H9 (cell line): ENCODE data around the gene SCFD2. TPM values are rescaled to one million over a fixed set of nuclear protein-coding genes. Genes with fewer than 3 reads are reported as not detected.

Experiments used
- DNase-seq: peaks from one replicate; pipeline ENCODE4 v3.0.0-alpha.2; 2017
- H2AFZ ChIP-seq: one replicate; pipeline ENCODE4 v1.6.1; 2013; ENCODE audit warnings: mild to moderate bottlenecking, low read length, control low read depth, moderate library complexity
- H2AK5ac ChIP-seq: 2 replicates; pipeline ENCODE4 v1.6.1; 2013; ENCODE audit warnings: low read length, control low read depth, mixed read lengths; ENCODE audit not compliant: insufficient read length
- H2BK120ac ChIP-seq: one replicate; pipeline ENCODE4 v1.6.1; 2013; ENCODE audit warnings: low read depth, mild to moderate bottlenecking, low read length, control low read depth, inconsistent platforms; ENCODE audit not compliant: poor library complexity, severe bottlenecking
- H2BK12ac ChIP-seq: 2 replicates; pipeline ENCODE4 v1.6.1; 2013; ENCODE audit warnings: low read length, control low read depth, mixed read lengths, low read depth; ENCODE audit not compliant: insufficient read length
- H2BK15ac ChIP-seq: 2 replicates; pipeline ENCODE4 v1.6.1; 2013; ENCODE audit warnings: low read depth, low read length, control low read depth
- H2BK20ac ChIP-seq: one replicate; pipeline ENCODE4 v1.6.1; 2013; ENCODE audit warnings: low read depth, mild to moderate bottlenecking, low read length, control low read depth, inconsistent platforms; ENCODE audit not compliant: poor library complexity, severe bottlenecking
- H2BK5ac ChIP-seq: 2 replicates; pipeline ENCODE4 v1.6.1; 2013; ENCODE audit warnings: low read length, control low read depth, mixed read lengths; ENCODE audit not compliant: insufficient read length
- H3K14ac ChIP-seq: 2 replicates; pipeline ENCODE4 v1.6.1; 2013; ENCODE audit warnings: low read length, control low read depth; ENCODE audit not compliant: insufficient read depth
- H3K18ac ChIP-seq: 2 replicates; pipeline ENCODE4 v1.6.1; 2013; ENCODE audit warnings: low read depth, mild to moderate bottlenecking, mixed read lengths, low read length, control low read depth; ENCODE audit not compliant: insufficient read length
- H3K23ac ChIP-seq: 2 replicates; pipeline ENCODE4 v1.6.1; 2013; ENCODE audit warnings: low read length, control low read depth, mixed read lengths, low read depth; ENCODE audit not compliant: insufficient read length
- H3K23me2 ChIP-seq: 2 replicates; pipeline ENCODE4 v1.6.1; 2013; ENCODE audit warnings: low read depth, mild to moderate bottlenecking, mixed read lengths, low read length, control low read depth; ENCODE audit not compliant: insufficient read length, poor library complexity, severe bottlenecking
- H3K27ac ChIP-seq: 2 replicates; pipeline ENCODE4 v1.5.1; 2013; ENCODE audit warnings: low read length, control low read depth, mixed read lengths, low read depth; ENCODE audit not compliant: insufficient read length
- H3K27me3 ChIP-seq: 2 replicates; pipeline ENCODE4 v1.6.1; 2013; ENCODE audit warnings: low read length, control low read depth, inconsistent platforms; ENCODE audit not compliant: insufficient read depth
- H3K4ac ChIP-seq: 2 replicates; pipeline ENCODE4 v1.6.1; 2013; ENCODE audit warnings: low read depth, mild to moderate bottlenecking, control low read depth, inconsistent platforms, low read length, moderate library complexity
- H3K4me1 ChIP-seq: 2 replicates; pipeline ENCODE4 v1.6.1; 2013; ENCODE audit warnings: low read length, control low read depth, inconsistent platforms; ENCODE audit not compliant: insufficient read depth
- H3K4me2 ChIP-seq: 2 replicates; pipeline ENCODE4 v1.6.1; 2013; ENCODE audit warnings: low read length, control low read depth, mixed read lengths; ENCODE audit not compliant: insufficient read length, insufficient read depth
- H3K56ac ChIP-seq: 2 replicates; pipeline ENCODE4 v1.6.1; 2013; ENCODE audit warnings: low read depth, mild to moderate bottlenecking, mixed read lengths, low read length, control low read depth; ENCODE audit not compliant: insufficient read length
- H3K79me1 ChIP-seq: 2 replicates; pipeline ENCODE4 v1.6.1; 2013; ENCODE audit warnings: low read depth, mild to moderate bottlenecking, moderate library complexity, low read length, control low read depth, inconsistent platforms; ENCODE audit not compliant: insufficient read depth, poor library complexity, severe bottlenecking
- H3K79me2 ChIP-seq: 2 replicates; pipeline ENCODE4 v1.6.1; 2013; ENCODE audit warnings: low read length, control low read depth, inconsistent platforms; ENCODE audit not compliant: insufficient read depth
- H3K9ac ChIP-seq: 2 replicates; pipeline ENCODE4 v1.6.1; 2013; ENCODE audit warnings: low read length, control low read depth, mixed read lengths; ENCODE audit not compliant: insufficient read length; ENCODE audit errors: extremely low read depth
- H3K9me3 ChIP-seq: one replicate; pipeline ENCODE4 v1.6.1; 2013; ENCODE audit warnings: low read depth, low read length, inconsistent platforms; ENCODE audit not compliant: control insufficient read depth
- H3T11ph ChIP-seq: one replicate; pipeline ENCODE4 v1.6.1; 2013; ENCODE audit warnings: mild to moderate bottlenecking, low read length, control low read depth, inconsistent platforms
- H4K20me1 ChIP-seq: one replicate; pipeline ENCODE4 v1.6.1; 2013; ENCODE audit not compliant: control insufficient read depth, insufficient read length, insufficient read depth
- H4K5ac ChIP-seq: 2 replicates; pipeline ENCODE4 v1.6.1; 2013; ENCODE audit warnings: low read depth, mild to moderate bottlenecking, mixed read lengths, low read length, control low read depth; ENCODE audit not compliant: insufficient read length
- H4K8ac ChIP-seq: replicated peaks from 2 replicates; pipeline ENCODE4 v1.6.1; 2013; ENCODE audit warnings: low read length, control low read depth, mixed read lengths, low read depth; ENCODE audit not compliant: insufficient read length
- H4K91ac ChIP-seq: 2 replicates; pipeline ENCODE4 v1.6.1; 2013; ENCODE audit warnings: low read depth, mild to moderate bottlenecking, moderate library complexity, mixed read lengths, low read length, control low read depth; ENCODE audit not compliant: insufficient read length
- H3K27ac Mint-ChIP-seq, 3 experiments: 2 replicates in 2 of 3; 3 replicates in 1 of 3; pipeline ENCODE4 v1.8.0; 2020 to 2021; ENCODE audit warnings: mixed read lengths in 3 of 3, mild to moderate bottlenecking in 1 of 3, moderate library complexity in 1 of 3
- H3K27me3 Mint-ChIP-seq: 2 replicates; pipeline ENCODE4 v1.8.0; 2021; ENCODE audit warnings: low read depth, mild to moderate bottlenecking, moderate library complexity, mixed read lengths
- H3K36me3 Mint-ChIP-seq, 3 experiments: 2 replicates in 2 of 3; 3 replicates in 1 of 3; pipeline ENCODE4 v1.8.0; 2020 to 2021; ENCODE audit warnings: low read depth in 3 of 3, mixed read lengths in 3 of 3; ENCODE audit not compliant: insufficient read depth in 1 of 3
- H3K4me1 Mint-ChIP-seq, 2 experiments: 2 replicates each; pipeline ENCODE4 v1.8.0; 2020; ENCODE audit warnings: mixed read lengths in 2 of 2
- H3K4me3 Mint-ChIP-seq, 2 experiments: 2 replicates in 1 of 2; 3 replicates in 1 of 2; pipeline ENCODE4 v1.8.0; 2020 to 2021; ENCODE audit warnings: mild to moderate bottlenecking in 2 of 2, mixed read lengths in 2 of 2, moderate library complexity in 1 of 2
- H3K9me3 Mint-ChIP-seq, 2 experiments: 2 replicates in 1 of 2; 3 replicates in 1 of 2; pipeline ENCODE4 v1.8.0; 2020; ENCODE audit warnings: mild to moderate bottlenecking in 2 of 2, mixed read lengths in 2 of 2, moderate library complexity in 1 of 2
- WGBS: extraction: QIAGEN DNeasy Blood & Tissue Kit; methylation state at CpG from one replicate; pipeline ENCODE4 v1.1.7; 2013; ENCODE audit warnings: missing lambda C conversion rate, low lambda C conversion rate, mixed read lengths; ENCODE audit not compliant: insufficient read length; ENCODE audit errors: extremely low coverage; 5-methylcytosine and 5-hydroxymethylcytosine counted together
- total RNA-seq: library from RNA; stranded (reverse); gene quantifications from 2 replicates; pipeline ENCODE4 v1.2.1, GENCODE V29; 2021
- TF ChIP-seq, protein P1 (sequence below): fragments of 200-600 bp; sonication (generic); conservative IDR thresholded peaks from 3 replicates; pipeline ENCODE4 v1.8.0; 2021; ENCODE audit warnings: antibody characterized with exemption, mild to moderate bottlenecking

SCFD2 gene
- total RNA-seq, 1 experiment from 2014 or later = 10.1 TPM

DNA sequence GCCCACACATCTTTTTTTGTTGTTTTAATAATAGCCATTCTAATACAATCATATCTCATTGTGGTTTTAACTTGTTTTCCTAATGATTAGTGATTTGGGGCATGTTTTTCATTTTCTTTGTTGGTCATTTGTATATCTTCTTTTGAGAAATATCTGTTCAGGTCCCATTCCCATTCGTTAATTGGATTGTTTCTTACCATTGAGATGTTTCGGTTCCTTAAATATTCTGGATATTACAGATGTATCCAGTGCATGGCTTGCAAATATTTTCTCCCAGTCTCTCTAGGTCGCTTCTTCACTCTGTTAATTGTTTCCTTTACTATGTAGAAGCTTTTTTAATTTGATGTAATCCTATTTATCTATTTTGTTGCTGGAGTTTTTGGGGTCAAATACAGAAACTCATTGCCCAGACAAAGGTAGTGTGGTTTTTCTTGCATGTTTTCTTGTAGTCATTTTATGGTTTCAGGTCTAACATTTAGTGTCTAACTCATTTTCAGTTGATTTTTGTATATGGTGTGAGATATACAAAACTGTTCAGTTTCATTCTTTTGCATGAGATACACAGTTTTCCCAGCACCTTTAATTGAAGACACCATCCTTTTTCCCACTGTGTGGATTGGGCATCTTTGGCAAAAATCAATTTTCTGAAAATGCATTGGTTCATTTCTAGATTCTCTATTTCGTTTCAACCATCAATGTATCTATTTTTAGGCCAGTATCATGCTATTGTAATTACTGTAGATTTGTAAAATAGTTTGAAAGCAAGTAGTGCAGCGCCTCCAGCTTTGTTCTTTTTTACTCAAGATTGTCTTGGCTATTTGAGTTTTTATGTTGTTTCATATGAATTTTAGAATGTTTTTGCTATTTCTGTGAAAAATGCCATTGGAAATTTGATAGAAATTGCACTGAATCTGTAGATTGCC is 195.9 kb downstream of the SCFD2 start:
- Histone ChIP-seq H3K27me3 (no peaks in the 10 kb centered on the region), H3K18ac (no peak overlapping the region), H3K4ac (no peak overlapping the region), H4K91ac (no peak overlapping the region), H2BK20ac (no peak overlapping the region), H3K4me2 (no peak overlapping the region), H3K79me2 (no peaks in the 10 kb centered on the region), H2BK120ac (no peak overlapping the region), H3K27ac (no peak overlapping the region), H3T11ph (no peak overlapping the region), H3K79me1 (no peaks in the 10 kb centered on the region), H2AFZ (no peak overlapping the region), H4K20me1 (no peaks in the 10 kb centered on the region), H3K9me3 (no peaks in the 10 kb centered on the region), H3K23me2 (no peaks in the 10 kb centered on the region), H2BK12ac (no peak overlapping the region), H3K14ac (no peak overlapping the region), H3K23ac (no peak overlapping the region), H3K4me1 (no peaks in the 10 kb centered on the region), H2BK5ac (no peak overlapping the region), H2BK15ac (no peak overlapping the region), H2AK5ac (no peak overlapping the region), H3K9ac (no peak overlapping the region), H4K5ac (no peak overlapping the region), H3K56ac (no peak overlapping the region), H4K8ac (no peak overlapping the region)
- TF ChIP-seq, protein P1, sequence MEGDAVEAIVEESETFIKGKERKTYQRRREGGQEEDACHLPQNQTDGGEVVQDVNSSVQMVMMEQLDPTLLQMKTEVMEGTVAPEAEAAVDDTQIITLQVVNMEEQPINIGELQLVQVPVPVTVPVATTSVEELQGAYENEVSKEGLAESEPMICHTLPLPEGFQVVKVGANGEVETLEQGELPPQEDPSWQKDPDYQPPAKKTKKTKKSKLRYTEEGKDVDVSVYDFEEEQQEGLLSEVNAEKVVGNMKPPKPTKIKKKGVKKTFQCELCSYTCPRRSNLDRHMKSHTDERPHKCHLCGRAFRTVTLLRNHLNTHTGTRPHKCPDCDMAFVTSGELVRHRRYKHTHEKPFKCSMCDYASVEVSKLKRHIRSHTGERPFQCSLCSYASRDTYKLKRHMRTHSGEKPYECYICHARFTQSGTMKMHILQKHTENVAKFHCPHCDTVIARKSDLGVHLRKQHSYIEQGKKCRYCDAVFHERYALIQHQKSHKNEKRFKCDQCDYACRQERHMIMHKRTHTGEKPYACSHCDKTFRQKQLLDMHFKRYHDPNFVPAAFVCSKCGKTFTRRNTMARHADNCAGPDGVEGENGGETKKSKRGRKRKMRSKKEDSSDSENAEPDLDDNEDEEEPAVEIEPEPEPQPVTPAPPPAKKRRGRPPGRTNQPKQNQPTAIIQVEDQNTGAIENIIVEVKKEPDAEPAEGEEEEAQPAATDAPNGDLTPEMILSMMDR = no peak
- H3K4me3 Mint-ChIP-seq = no peak overlapping the region
- no peaks in the 10 kb centered on the region for H3K4me1 Mint-ChIP-seq
- H3K27ac Mint-ChIP-seq = no peak overlapping the region
- no peaks in the 10 kb centered on the region for H3K9me3 Mint-ChIP-seq
- no peaks in the 10 kb centered on the region for H3K36me3 Mint-ChIP-seq
- DNase-seq = no peak
- no CpG with 5 or more reads among the region's 5 CpGs for WGBS
- H3K27me3 Mint-ChIP-seq = no peaks in the 10 kb centered on the region
